Smooth muscle cell (in vitro differentiated cells): ENCODE results near the gene TIPARP. TPM values are rescaled to one million over a fixed set of nuclear protein-coding genes. Genes with fewer than 3 reads are reported as not detected.
A peak's percentile ranks its signal among the peaks of the same experiment; 100 is the strongest.

Experiments
- DNase-seq: peaks from one replicate; lab custom pipeline; 2025; ENCODE audit not compliant: unreplicated experiment; lab: John Stamatoyannopoulos, UW
- H2AFZ ChIP-seq: fragments of 200-600 bp; sonication (generic); 2 replicates; pipeline ENCODE4 v1.6.0; 2016; ENCODE audit warnings: antibody characterized with exemption, low read depth, mild to moderate bottlenecking
- H3F3A ChIP-seq: fragments of 200-600 bp; sonication (generic); 2 replicates; pipeline ENCODE4 v1.6.0; 2017; ENCODE audit warnings: antibody characterized with exemption, low read depth
- H3K27ac ChIP-seq: fragments of 200-600 bp; sonication (generic); 2 replicates; pipeline ENCODE4 v1.5.1; 2016; ENCODE audit warnings: low read depth, mild to moderate bottlenecking
- H3K27me3 ChIP-seq: fragments of 200-600 bp; sonication (generic); 2 replicates; pipeline ENCODE4 v1.6.1; 2016; ENCODE audit warnings: low read depth, mild to moderate bottlenecking
- H3K36me3 ChIP-seq: fragments of 200-600 bp; sonication (generic); 2 replicates; pipeline ENCODE4 v1.5.1; 2016; ENCODE audit warnings: low read depth
- H3K4me1 ChIP-seq: fragments of 200-600 bp; sonication (generic); 2 replicates; pipeline ENCODE4 v1.5.1; 2016; ENCODE audit warnings: low read depth
- H3K4me2 ChIP-seq: fragments of 200-600 bp; sonication (generic); 2 replicates; pipeline ENCODE4 v1.6.0; 2016; ENCODE audit warnings: mild to moderate bottlenecking
- H3K4me3 ChIP-seq: fragments of 200-600 bp; sonication (generic); 2 replicates; pipeline ENCODE4 v1.5.1; 2016; ENCODE audit warnings: mild to moderate bottlenecking
- H3K79me2 ChIP-seq: fragments of 200-600 bp; sonication (generic); 2 replicates; pipeline ENCODE4 v1.6.0; 2016; ENCODE audit warnings: low read depth, mild to moderate bottlenecking
- H3K9ac ChIP-seq: fragments of 200-600 bp; sonication (generic); 2 replicates; pipeline ENCODE4 v1.6.0; 2016; ENCODE audit warnings: low read depth
- H3K9me3 ChIP-seq: fragments of 200-600 bp; sonication (generic); replicated peaks from 2 replicates; pipeline ENCODE4 v1.5.1; 2016; ENCODE audit warnings: low read depth
- H4K20me1 ChIP-seq: fragments of 200-600 bp; sonication (generic); 2 replicates; pipeline ENCODE4 v1.6.0; 2016; ENCODE audit warnings: low read depth
- CTCF ChIP-seq: fragments of 200-600 bp; sonication (generic); IDR thresholded peaks from 2 replicates; pipeline ENCODE4 v1.5.1; 2017; ENCODE audit warnings: borderline replicate concordance, mild to moderate bottlenecking, antibody characterized with exemption; ENCODE audit not compliant: insufficient read depth, poor library complexity, severe bottlenecking
- WGBS: methylation state at CpG from one replicate; pipeline ENCODE4 v1.1.7; 2016; ENCODE audit warnings: low lambda C conversion rate; 5-methylcytosine and 5-hydroxymethylcytosine counted together
- polyA plus RNA-seq: library from polyadenylated mRNA; unstranded; fragments of >200 nt; fragmentation: Nextera tagmentation; extraction: Ambion mirVana; gene quantifications from 2 replicates; pipeline ENCODE4 v1.2.1, GENCODE V29; 2016
- total RNA-seq: library from RNA; depleted of rRNA; stranded (reverse); fragments of >200 nt; gene quantifications from 2 replicates; pipeline ENCODE4 v1.2.3, GENCODE V29; 2014

Gene TIPARP
- total and polyA plus RNA-seq, 2 experiments from 2014 or later = 12.5 to 65.2 TPM

DNA sequence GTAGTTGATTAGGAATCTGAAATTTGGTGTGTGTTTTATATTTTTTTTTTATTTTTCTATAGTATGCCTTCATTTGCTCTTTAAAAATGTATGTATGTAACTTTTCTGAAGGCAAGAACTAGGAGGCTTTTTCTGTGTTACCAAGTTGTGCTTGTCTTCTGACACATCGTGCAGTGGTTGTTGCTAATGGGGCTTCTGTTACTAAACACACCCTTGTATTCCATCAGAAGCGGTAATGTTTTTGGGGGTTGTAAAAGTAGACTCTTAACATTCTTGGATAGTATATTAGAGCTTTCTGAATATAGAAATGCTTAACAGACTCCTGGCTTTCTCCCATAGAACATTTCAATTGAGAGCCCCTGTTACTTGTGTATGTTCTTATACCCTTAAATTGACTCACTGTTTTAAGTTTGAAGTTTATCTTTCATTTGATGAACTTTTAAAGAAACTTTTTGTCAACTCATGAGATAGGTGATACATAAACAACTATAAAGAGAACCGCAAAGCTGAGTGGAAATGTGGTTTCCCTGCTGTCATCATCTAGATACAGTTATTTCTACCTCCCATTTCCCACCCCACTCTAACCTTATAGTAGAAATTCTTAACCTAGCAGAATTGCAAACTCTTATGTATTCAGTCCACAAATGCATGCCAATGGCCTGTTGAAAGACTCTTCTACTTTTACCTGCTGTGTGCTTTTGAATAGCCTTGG, 2.5 kb downstream of the TIPARP start:
- no peak overlapping the region for H2AFZ ChIP-seq
- H3K4me1 ChIP-seq = peaks cover 24% of the 10 kb centered on the region
- H3K79me2 ChIP-seq = peaks cover 56% of the 10 kb centered on the region
- no peak for DNase-seq
- no peak for TF ChIP-seq CTCF
- peak overlapping the region; percentile 99 for H3K9ac ChIP-seq
- peak overlapping the region; percentile 97 for H3K4me3 ChIP-seq
- no peaks in the 10 kb centered on the region for H3K36me3 ChIP-seq
- no peaks in the 10 kb centered on the region for H3K27me3 ChIP-seq
- peak overlapping the region; percentile 92 for H3K27ac ChIP-seq
- H3K4me2 ChIP-seq = peak overlapping the region; percentile 87
- H4K20me1 ChIP-seq = peaks cover 73% of the 10 kb centered on the region
- WGBS = 33% methylated on average over 3 of the region's 3 CpGs
- H3K9me3 ChIP-seq = no peaks in the 10 kb centered on the region
- H3F3A ChIP-seq = peaks cover 11% of the 10 kb centered on the region

GRCh38 chr3:156677536-156677935, 3.1 kb downstream of the TIPARP start:
- WGBS = 84% methylated on average over 2 of the region's 2 CpGs
- H3K36me3 ChIP-seq = no peaks in the 10 kb centered on the region
- DNase-seq = no peak
- H3K4me3 ChIP-seq = peak overlapping the region; percentile 97
- peak overlapping the region; percentile 87 for H3K4me2 ChIP-seq
- peaks cover 62% of the 10 kb centered on the region for H3K79me2 ChIP-seq
- no peak overlapping the region for H3K9ac ChIP-seq
- peaks cover 79% of the 10 kb centered on the region for H4K20me1 ChIP-seq
- H3K9me3 ChIP-seq = no peaks in the 10 kb centered on the region
- H3K27ac ChIP-seq = peak overlapping the region; percentile 92
- H2AFZ ChIP-seq = no peak overlapping the region
- H3F3A ChIP-seq = peaks cover 11% of the 10 kb centered on the region
- H3K4me1 ChIP-seq = peaks cover 26% of the 10 kb centered on the region
- H3K27me3 ChIP-seq = no peaks in the 10 kb centered on the region
- TF ChIP-seq CTCF = no peak

- Histone ChIP-seq H4K20me1 (peaks cover 86% of the 10 kb centered on the region), H3K4me2 (peak overlapping the region; percentile 87), H3K9me3 (no peaks in the 10 kb centered on the region), H3K27ac (no peak overlapping the region), H3K36me3 (no peaks in the 10 kb centered on the region), H3K4me1 (peaks cover 26% of the 10 kb centered on the region), H3K27me3 (no peaks in the 10 kb centered on the region), H3K4me3 (no peak overlapping the region), H3K79me2 (peaks cover 69% of the 10 kb centered on the region), H3K9ac (no peak overlapping the region), H2AFZ (no peak overlapping the region), H3F3A (peaks cover 11% of the 10 kb centered on the region)
- whole genome bisulfite sequencing = 86% methylated on average over 2 of the region's 2 CpGs
- DNase-seq = no peak
- TF ChIP-seq CTCF = no peak
These were observed 3.8 kb downstream of the TIPARP start for GRCh38 chr3:156678197-156678596.
